ENCODE data around the gene LITAF. TPM values are rescaled to one million over a fixed set of nuclear protein-coding genes. Genes with fewer than 3 reads are reported as not detected.

Gene LITAF
- total RNA-seq, 3 donors from 2014 or later (not counting 1 experiment from before 2014, with no cell fraction given) = 584 to 772 (median 726) TPM

DNA sequence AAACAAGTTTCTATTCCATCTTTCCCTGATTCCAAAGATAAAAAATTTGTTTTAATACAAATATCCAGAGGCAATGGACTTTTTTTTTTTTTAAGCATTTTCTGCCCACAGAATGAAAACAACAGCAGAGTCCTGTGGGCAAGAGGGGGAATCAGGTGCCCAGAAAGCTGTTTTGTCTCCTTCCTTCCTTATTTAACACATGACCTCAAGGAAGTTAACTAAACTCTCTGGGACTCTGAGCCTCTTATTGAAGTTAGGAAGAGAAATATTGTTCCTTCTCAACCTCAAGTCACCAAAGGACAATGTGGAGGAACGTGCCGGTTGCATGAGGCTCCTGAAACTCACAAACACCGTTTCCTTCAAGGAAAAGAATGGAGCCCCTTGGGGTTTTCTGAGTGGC lies 34.9 kb downstream of the LITAF start:
- H3K27ac ChIP-seq (ENCODE audit: low read length) = no peak overlapping the region
- WGBS (ENCODE audit: insufficient coverage) = 74% methylated on average over 3 of the region's 3 CpGs
- no peak for ATAC-seq
- TF ChIP-seq, protein P1, sequence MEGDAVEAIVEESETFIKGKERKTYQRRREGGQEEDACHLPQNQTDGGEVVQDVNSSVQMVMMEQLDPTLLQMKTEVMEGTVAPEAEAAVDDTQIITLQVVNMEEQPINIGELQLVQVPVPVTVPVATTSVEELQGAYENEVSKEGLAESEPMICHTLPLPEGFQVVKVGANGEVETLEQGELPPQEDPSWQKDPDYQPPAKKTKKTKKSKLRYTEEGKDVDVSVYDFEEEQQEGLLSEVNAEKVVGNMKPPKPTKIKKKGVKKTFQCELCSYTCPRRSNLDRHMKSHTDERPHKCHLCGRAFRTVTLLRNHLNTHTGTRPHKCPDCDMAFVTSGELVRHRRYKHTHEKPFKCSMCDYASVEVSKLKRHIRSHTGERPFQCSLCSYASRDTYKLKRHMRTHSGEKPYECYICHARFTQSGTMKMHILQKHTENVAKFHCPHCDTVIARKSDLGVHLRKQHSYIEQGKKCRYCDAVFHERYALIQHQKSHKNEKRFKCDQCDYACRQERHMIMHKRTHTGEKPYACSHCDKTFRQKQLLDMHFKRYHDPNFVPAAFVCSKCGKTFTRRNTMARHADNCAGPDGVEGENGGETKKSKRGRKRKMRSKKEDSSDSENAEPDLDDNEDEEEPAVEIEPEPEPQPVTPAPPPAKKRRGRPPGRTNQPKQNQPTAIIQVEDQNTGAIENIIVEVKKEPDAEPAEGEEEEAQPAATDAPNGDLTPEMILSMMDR (IDR thresholded peaks at IDR 0.05) = no peak
- Mint-ChIP-seq H3K9me3 (peaks cover 0 to 6% of the 10 kb centered on the region in 2 donors), H3K27me3 (ENCODE audit: low read depth in 2 of 2) (no peaks in the 10 kb centered on the region), H3K36me3 (peaks cover 72% of the 10 kb centered on the region), H3K27ac (peak overlapping the region in 1 of 2 donors; percentile 86), H3K4me1 (peaks cover 62 to 65% of the 10 kb centered on the region in 2 donors), H3K4me3 (no peak overlapping the region)
- peaks cover 84% of the 10 kb centered on the region for H3K36me3 ChIP-seq (ENCODE audit: control insufficient read depth, insufficient read depth, low read length)
- no peak overlapping the region for H3K4me3 ChIP-seq (ENCODE audit: low read length)
- no peak for DNase-seq
- H3K27me3 ChIP-seq (ENCODE audit: control insufficient read depth, insufficient read depth, low read length) = no peaks in the 10 kb centered on the region
- peaks cover 24% of the 10 kb centered on the region for H3K4me1 ChIP-seq (ENCODE audit: control insufficient read depth, insufficient read depth, low read length)
- intact Hi-C loops (cut with micrococcal nuclease) = no loop called here
- H3K9me3 ChIP-seq (ENCODE audit: control insufficient read depth, insufficient read depth, low read length) = no peaks in the 10 kb centered on the region

DNA sequence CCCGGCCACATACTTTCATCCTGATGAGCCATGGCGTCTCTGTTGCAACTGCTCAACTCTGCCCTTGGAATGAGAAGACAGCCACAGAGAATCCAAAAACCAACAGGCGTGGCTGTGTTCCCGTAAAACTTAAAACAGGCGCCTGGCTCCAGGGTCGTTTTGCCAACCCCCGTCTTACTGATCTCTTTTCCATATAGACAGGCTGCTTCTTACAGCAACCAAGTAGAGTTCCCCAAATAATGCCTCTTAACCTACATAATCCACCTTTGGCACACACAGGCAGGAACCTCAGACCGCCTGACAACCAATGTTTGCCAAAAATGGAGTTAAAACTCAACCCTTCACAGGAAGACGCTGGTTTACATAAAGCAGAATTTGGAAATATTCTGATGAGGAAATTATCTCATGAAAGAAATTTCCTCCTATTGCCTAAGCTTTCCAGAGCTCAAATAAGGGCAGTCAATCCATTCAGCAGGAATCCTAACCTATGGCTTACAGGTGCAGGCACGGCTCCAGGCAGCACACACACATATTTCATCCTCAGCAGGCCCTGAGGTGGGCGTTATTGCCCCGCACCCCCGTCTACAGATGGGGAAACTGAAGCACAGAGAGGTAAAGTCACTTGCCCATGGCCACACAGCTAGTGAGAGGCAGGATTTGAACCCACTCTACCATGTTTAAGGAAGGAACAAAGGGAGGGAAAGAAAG lies 35.8 kb downstream of the LITAF start:
- H3K36me3 ChIP-seq (ENCODE audit: control insufficient read depth, insufficient read depth, low read length) = peaks cover 80% of the 10 kb centered on the region
- H3K9me3 ChIP-seq (ENCODE audit: control insufficient read depth, insufficient read depth, low read length) = no peaks in the 10 kb centered on the region
- 98% methylated on average over 12 of the region's 13 CpGs for WGBS (ENCODE audit: insufficient coverage)
- H3K27ac ChIP-seq (ENCODE audit: low read length) = no peak overlapping the region
- no peak overlapping the region for H3K4me3 ChIP-seq (ENCODE audit: low read length)
- TF ChIP-seq, protein P1 (IDR thresholded peaks at IDR 0.05) = no peak
- Mint-ChIP-seq H3K27me3 (ENCODE audit: low read depth in 2 of 2) (no peaks in the 10 kb centered on the region), H3K4me3 (peak overlapping the region; percentile 54), H3K9me3 (peaks cover 0 to 6% of the 10 kb centered on the region in 2 donors), H3K36me3 (peaks cover 67% of the 10 kb centered on the region), H3K4me1 (peaks cover 57 to 60% of the 10 kb centered on the region in 2 donors), H3K27ac (peak overlapping the region; percentile 72 to 86)
- DNase-seq (no peak), ATAC-seq (peak in 1 of 3 donors; percentile 11)
- H3K27me3 ChIP-seq (ENCODE audit: control insufficient read depth, insufficient read depth, low read length) = no peaks in the 10 kb centered on the region
- peaks cover 15% of the 10 kb centered on the region for H3K4me1 ChIP-seq (ENCODE audit: control insufficient read depth, insufficient read depth, low read length)
- intact Hi-C loops (cut with micrococcal nuclease) = no loop called here

DNA sequence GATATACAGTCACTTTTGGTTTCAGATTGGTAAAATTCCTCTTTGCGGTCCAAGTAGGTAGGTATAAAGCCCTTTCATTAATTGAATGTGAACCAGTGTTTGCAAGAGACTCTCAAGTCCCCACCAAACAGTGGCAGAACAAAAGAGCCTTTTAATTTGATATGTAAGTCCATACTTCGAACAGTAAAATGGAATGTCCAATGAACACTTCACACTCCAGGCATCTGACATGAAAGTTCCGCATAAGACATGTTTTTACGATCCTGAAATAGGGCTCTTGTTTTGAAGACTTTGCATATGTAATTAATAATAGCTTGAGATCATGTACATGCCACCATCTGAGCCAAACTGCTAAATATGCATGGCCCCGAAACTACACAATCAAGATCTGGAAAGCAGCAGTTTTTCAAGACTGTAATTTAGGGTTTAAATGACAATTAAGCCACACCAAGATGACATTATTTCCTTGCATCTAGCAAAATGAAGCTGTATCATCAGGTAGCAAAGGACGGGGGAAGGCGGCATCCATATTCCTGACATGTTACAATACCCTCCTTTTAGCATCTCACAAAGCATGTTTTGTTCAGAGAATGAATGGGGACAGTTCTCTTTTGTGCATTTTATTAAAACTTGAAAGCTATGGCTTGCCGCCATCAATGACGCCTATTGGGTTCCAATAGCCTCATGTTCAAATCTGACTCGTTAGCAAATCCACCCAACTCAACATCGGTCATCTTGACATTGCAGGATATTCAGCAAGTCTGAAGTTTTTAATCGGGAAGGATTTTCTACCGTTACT lies 39.4 kb downstream of the LITAF start:
- Histone ChIP-seq H3K9me3 (ENCODE audit: control insufficient read depth, insufficient read depth, low read length) (no peaks in the 10 kb centered on the region), H3K36me3 (ENCODE audit: control insufficient read depth, insufficient read depth, low read length) (peaks cover 55% of the 10 kb centered on the region), H3K27me3 (ENCODE audit: control insufficient read depth, insufficient read depth, low read length) (no peaks in the 10 kb centered on the region), H3K4me1 (ENCODE audit: control insufficient read depth, insufficient read depth, low read length) (peaks cover 3% of the 10 kb centered on the region), H3K27ac (ENCODE audit: low read length) (no peak overlapping the region), H3K4me3 (ENCODE audit: low read length) (no peak overlapping the region)
- H3K27ac Mint-ChIP-seq = peak overlapping the region; percentile 64 to 86
- H3K4me3 Mint-ChIP-seq = peak overlapping the region; percentile 28
- peaks cover 0 to 6% of the 10 kb centered on the region in 2 donors for H3K9me3 Mint-ChIP-seq
- H3K27me3 Mint-ChIP-seq (ENCODE audit: low read depth in 2 of 2) = no peaks in the 10 kb centered on the region
- intact Hi-C loops (cut with micrococcal nuclease) = loop anchor here (5.0 kb wide), 1 partner anchor 35 kb away; no protein-coding TSS in a partner anchor
- ATAC-seq (no peak), DNase-seq (no peak)
- TF ChIP-seq, protein P1 (IDR thresholded peaks at IDR 0.05) = no peak
- peaks cover 55 to 58% of the 10 kb centered on the region in 2 donors for H3K4me1 Mint-ChIP-seq
- peaks cover 47% of the 10 kb centered on the region for H3K36me3 Mint-ChIP-seq
- 96% methylated on average over 12 of the region's 13 CpGs for WGBS (ENCODE audit: insufficient coverage)

Data from natural killer cell (primary cell).